SH-SY5Y (cell line): ENCODE measurements around the gene OR51G2.

Experiments used
- GATA2 ChIP-seq: IDR thresholded peaks from 2 replicates; pipeline ENCODE4 v1.6.1; 2011; ENCODE audit warnings: mild to moderate bottlenecking, low read depth, low read length
- GATA3 ChIP-seq: IDR thresholded peaks from 2 replicates; pipeline ENCODE4 v1.6.1; 2011; ENCODE audit warnings: low read depth, mild to moderate bottlenecking, low read length, moderate library complexity

DNA sequence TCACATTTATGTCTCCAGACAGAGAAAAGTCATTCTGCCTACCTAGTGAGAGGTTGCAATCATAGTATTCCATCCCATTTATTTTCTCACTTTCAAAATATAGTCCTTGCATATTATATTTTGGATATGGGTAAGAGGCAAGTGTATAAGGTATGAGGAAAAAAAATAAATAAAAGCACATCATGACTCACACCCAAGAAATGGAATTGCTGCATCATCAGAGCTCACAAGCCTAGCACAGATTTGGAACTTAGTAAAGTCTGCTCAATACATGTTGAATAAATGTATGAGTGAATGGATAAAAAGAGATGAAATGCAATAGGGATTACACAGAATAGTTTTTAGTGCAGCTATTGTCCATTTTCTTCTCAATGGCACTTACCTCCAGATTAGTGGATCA is 7.5 kb upstream of the OR51G2 start:
- no peak for TF ChIP-seq GATA3
- TF ChIP-seq GATA2 = no peak
